NCI-H2107 (cell line): ENCODE results near the gene DPF1.

ENCODE experiments used
- DNase-seq: peaks from one replicate; lab custom pipeline; 2025; lab: John Stamatoyannopoulos, UW

DPF1 gene

GRCh38 chr19:38163419-38164290, 60.4 kb downstream of the DPF1 start:
- DNase-seq: no peak

DNA sequence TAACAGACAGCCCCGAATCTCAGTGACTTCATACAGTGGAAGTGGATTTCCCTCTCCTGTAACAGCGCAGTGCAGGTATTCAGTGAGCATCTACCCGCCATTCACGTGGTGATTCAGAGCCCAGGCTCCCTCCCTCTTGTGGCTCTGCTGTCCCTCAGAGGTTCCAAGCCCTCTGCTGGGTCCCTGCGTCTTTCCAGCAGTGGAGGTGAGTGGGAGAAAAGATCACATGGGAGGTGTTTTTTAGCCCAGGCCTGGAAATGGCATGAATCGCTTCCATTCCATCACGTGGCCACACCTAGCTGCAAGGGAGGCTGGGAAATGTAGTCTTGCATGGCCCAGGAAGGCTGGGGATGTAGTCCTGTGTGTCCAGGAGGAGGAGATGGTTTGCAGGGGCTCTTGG, 61.4 kb downstream of the DPF1 start:
- no peak for DNase-seq

GRCh38 chr19:38162094-38162493, 61.9 kb downstream of the DPF1 start:
- DNase-seq: no peak
